Forelimb muscle (tissue), 1 donor: ENCODE measurements around the gene SORBS2. TPM values are rescaled to one million over a fixed set of nuclear protein-coding genes. Genes with fewer than 3 reads are reported as not detected.
"Not testable (repeated sequence)": the region's sequence is repeated elsewhere in the genome, so short reads cannot be mapped to it uniquely, and the experiment has no call there.

Experiments
- DNase-seq: peaks from one replicate; pipeline ENCODE4 v3.0.0-alpha.2; 2013; ENCODE audit warnings: low read depth
- polyA plus RNA-seq: library from polyadenylated mRNA; unstranded; fragments of 120-200 nt; gene quantifications from one replicate; pipeline ENCODE4 v1.2.1, GENCODE V29; 2013; ENCODE audit not compliant: insufficient read length

SORBS2 gene
- polyA plus RNA-seq, 1 donor = 21.3 TPM

GRCh38 chr4:185738038-185738552 lies 73.9 kb downstream of the SORBS2 start:
- no peak for DNase-seq

DNA sequence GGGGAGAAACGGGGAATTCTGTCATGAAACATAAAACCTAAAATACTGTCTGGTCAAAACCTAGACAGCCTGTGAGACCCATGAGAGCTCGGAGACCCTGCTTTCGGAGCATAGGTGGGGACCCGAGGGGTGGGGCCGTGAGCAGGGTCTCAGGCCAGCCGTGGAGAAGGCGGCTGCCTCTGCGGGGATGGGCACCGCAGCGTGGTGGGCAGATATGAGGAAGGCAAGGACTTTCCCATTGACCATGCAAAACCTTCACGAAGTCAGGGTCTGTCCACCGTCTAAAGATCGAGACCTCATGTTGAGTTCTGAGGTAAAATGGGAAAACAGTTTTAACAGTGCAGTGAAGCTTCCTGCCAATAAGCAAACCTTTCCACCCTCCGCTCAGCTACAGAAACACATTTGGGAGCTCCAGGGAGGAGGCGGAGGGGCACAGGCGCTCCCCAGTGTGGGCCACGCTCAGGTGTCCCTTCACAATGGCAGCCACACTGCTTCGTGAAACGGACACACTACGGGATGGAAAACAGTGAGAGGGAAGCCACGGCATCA lies 74.4 kb downstream of the SORBS2 start:
- DNase-seq = no peak

GRCh38 chr4:185736882-185737281 lies 75.1 kb downstream of the SORBS2 start:
- DNase-seq = no peak

DNA sequence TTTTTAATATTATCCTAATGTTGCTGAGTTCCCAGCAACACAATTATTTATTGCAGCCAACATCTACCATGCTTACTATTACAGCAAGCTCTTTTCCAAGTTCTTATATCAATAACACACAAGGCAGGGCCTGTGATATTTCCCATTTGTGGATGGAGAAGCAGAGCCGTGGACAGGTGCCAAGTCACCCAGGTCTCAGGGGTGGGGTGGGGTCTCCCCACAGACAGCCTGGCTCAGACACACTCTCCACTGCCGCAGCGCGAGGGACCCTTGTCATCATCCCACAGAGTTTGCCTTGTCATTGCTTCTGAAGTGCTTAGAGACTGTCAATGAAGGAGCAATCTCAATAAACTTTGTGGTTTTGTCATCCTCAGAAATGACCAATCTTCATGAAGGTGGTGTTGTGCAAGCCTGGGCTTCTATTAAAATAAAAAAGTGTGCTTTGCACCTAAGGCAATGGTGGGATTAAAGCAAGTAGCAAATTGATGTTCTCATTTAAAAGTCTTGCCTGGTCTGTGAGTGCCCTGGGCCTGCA lies 76.1 kb downstream of the SORBS2 start:
- DNase-seq = no peak

GRCh38 chr4:185734930-185735329 lies 77.1 kb downstream of the SORBS2 start:
- no peak for DNase-seq

DNA sequence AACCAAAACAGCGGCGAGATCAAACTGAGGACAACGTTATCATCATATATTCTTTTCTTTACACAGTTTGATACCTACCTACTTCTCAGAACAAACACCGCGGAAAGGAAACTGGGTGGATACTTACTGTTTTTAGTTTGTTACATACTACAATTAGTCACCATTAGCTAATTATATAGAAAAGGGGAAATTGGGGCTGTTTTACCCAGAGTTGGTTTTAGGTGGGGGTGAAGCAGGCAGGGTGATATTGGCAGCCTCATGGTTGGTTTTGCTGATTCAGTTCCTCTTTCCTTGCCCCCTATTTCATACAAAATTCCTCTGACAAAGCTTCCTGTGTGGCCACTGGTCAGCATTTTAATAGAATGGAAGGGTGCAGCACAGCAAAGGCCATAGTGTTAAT lies 77.8 kb downstream of the SORBS2 start:
- no peak for DNase-seq

- DNase-seq = no peak
Observed at GRCh38 chr4:185730849-185731608, 81.0 kb downstream of the SORBS2 start.

GRCh38 chr4:185730387-185730786 lies 81.6 kb downstream of the SORBS2 start:
- no peak for DNase-seq

- DNase-seq = no peak
Observed at GRCh38 chr4:185729391-185729804, 82.6 kb downstream of the SORBS2 start.

DNA sequence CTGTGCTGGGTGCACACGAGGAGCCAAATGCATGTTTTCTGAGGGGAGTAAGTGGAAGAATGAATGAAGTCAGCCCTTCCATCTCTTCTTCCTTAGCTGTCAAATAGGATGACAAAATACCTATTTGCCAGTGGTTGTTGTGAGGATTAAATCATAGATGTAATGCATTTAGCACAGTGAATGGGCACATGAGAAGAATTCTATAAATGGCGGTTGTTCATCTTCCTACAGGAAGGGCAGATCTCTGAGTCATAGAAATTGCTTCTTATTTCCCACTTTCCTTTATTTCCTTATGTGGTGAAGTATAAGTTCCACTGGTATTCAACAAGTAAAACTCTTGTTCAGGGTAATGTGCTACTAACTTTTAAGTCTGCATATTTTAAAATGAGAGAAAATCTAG lies 83.1 kb downstream of the SORBS2 start:
- no peak for DNase-seq

- DNase-seq = no peak
Observed at GRCh38 chr4:185726931-185727330, 85.1 kb downstream of the SORBS2 start.

- DNase-seq = no peak
Observed at GRCh38 chr4:185723631-185724260, 88.2 kb downstream of the SORBS2 start.

GRCh38 chr4:185722029-185722316 lies 90.0 kb downstream of the SORBS2 start:
- DNase-seq = no peak

DNA sequence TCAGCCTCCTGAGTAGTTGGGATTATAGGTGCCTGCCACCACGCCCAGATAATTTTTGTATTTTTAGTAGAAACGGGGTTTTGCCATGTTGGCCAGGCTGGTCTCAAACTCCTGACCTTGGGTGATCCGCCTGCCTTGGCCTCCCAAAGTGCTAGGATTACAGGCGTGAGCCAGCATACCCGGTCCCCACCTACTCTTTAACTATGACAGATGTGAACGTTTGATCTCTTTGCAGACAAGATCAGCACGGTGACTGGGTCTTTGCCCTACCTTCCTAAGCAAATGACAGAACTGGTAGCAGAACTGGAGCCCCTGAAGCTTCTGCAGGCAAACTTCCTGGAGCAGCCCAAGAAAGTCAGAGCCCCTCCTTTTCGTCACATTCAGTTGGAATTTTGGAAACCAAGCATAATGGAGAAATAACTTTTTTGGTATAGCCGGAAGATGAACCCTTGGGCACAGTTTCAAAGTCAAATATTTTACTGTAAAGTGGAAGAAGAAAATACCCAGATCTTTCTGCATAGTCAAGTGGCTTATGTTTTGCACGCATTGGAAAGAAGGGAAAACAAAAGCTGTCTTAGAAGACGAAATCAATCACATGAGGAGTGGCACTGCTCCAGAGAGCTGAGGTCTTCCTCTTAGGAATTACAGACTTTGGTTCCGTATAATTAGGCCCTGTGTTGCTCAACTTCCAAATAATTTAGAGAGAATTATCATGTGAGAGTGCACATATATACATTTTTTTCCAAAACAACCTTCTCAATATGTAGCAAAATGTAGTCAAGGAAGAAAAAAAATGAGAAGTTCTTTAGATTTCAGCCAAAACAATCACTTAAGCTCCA lies 90.6 kb downstream of the SORBS2 start:
- DNase-seq = no peak

DNA sequence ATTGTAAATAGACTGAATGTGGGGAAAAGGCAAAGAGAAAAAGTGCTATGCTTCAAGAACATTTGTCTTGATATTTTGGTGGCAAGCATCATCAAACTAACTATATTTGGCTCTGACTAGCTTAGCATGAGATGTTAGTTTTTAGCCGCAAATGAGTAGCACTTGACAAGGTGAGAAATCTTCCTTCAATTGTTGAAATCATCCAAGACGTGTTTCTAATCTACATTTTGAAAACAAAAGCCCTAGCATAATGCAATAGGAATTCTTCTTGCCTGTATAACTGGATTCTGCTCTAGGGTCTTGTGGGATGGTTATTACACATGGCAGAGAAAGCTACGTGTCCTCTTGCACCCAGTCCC lies 92.5 kb downstream of the SORBS2 start:
- DNase-seq = no peak

DNA sequence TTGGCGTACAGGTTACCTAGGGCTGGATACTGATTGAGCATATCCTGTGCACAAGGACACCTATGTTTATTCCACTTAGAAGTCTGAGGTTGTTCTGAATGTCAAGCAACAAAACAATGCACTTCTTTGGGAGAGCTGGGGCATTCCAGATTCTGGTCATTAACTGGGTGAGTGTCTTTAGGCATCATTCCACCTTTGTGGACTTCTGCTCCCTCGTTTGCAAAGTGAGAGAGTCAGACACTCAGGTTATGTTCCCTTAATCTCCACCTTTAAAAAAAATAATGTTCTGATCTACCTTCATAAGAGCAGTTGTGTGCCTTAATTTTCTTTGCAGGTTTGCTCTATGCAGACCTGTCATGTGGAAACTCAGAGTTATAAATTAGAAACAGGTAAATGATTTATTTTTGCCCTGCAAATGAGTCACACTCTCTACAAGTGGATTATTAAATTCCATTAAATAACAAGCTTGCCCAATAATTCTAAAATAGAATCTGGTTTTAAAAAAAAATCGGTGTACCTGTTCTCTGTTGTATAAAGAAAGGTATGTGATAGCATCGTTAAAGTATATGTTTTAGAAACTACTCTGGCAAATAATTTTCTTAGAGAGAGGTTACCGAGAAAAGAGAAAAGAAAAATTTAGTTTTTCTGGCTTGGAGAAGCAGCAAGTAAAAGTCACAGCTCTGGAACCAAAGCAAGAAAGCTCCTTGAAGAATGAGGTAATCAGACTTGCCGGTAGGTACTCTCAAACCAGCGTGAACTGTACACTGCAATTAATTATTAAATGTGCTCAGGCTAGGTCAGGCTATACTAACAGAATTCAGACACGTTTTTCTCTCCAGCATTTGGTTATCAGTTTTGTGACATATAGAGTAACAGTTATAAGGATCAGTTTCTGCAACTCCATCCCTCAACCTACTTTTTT lies 93.2 kb downstream of the SORBS2 start:
- no peak for DNase-seq

- DNase-seq = no peak
Observed at GRCh38 chr4:185717377-185717741, 94.6 kb downstream of the SORBS2 start.

DNA sequence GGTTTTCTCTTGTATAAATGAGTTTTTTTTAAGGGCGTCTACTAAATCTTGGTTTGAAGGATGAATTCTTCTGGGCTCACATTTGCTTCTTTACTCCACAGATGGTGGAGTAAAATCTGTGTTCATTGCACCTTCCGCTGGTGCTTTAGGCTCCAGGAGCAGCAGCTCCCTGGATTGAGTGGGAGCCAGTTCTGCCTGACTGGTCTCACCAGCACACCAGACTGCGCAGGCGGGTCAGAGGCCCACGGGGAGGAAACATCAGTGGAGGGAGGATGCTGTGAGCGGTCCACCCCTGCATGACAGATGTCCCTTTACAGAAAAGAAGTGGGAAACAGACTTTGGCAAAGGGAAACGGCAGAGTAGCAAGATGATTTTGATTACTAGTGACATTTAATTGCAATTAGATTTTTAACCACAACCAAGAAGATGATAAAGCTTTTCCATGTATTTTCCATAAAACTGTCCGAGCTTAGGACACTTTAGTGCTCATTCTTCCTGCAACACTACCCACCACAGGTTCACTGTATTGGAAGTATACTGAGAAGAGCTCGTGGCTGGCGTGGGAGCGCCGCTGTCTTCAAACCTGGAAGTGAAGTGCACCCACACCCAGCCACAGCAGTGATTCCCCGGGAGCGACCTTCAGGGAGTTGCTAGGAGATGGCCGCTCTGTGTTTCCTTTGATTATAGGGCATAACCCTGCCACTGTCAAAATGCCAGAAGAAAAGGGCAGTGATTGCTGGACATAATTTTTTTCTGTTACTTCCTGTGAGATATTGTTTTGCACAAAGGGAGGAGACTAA lies 95.2 kb downstream of the SORBS2 start:
- DNase-seq = no peak

DNA sequence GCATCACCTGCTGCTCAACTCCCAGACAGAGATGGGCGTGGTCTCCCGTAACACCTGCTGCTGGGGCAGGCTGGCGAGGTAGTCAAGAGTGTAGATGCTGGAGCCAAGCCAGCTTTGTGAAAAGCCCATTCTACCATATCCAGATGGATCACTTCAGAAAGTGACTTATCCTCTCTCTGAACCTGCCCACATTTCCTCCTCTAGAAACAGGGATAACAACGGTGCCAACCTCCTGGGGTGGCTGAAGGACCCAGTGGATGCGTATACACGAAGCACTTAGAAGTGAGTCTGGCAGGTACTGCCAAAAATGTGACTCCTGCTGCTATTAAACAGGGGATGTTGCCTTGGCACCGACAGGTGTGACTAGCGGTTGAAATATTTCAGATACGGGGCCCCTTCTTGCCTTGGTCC lies 95.8 kb downstream of the SORBS2 start:
- DNase-seq = no peak

DNA sequence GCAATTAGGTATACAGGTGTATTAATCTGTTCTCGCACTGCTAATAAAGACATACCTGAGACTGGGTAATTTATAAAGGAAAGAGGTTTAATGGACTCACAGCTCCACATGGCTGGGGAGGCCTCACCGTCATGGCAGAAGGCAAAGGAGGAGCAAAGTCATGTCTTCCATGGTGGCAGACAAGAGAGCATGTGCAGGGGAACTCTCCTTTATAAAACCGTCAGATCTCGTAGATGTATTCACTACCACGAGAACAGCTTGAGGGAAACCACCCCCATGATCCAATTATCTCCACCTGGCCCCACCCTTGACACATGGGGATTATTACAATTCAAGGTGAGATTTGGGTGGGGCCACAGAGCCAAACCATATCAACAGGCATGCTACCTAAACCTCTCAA lies 97.5 kb downstream of the SORBS2 start:
- not testable (repeated sequence) for DNase-seq
